Measurements from ENCODE around the gene MAP2K5.

Gene MAP2K5

GRCh38 chr15:67731112-67731721, 188.7 kb downstream of the MAP2K5 start:
- DNase-seq, result no peak

- no peak for DNase-seq
Measured at GRCh38 chr15:67732164-67732563, 189.7 kb downstream of the MAP2K5 start.

- DNase-seq, result no peak
Measured at GRCh38 chr15:67732671-67733374, 190.3 kb downstream of the MAP2K5 start.

GRCh38 chr15:67735896-67736295, 193.4 kb downstream of the MAP2K5 start:
- DNase-seq, result no peak

- DNase-seq, result no peak
Measured at GRCh38 chr15:67736810-67737209, 194.3 kb downstream of the MAP2K5 start.

- no peak for DNase-seq
Measured at GRCh38 chr15:67738056-67738455, 195.6 kb downstream of the MAP2K5 start.

- no peak for DNase-seq
Measured at GRCh38 chr15:67740405-67740804, 197.9 kb downstream of the MAP2K5 start.

GRCh38 chr15:67741308-67741707, 198.8 kb downstream of the MAP2K5 start:
- DNase-seq, result no peak

- no peak for DNase-seq
Measured at GRCh38 chr15:67743558-67743957, 201.1 kb downstream of the MAP2K5 start.

- no peak for DNase-seq
Measured at GRCh38 chr15:67744331-67745072, 202.0 kb downstream of the MAP2K5 start.

- no peak for DNase-seq
Measured at GRCh38 chr15:67745073-67746006, 202.8 kb downstream of the MAP2K5 start.

- DNase-seq, result no peak
Measured at GRCh38 chr15:67746022-67746421, 203.5 kb downstream of the MAP2K5 start.

- DNase-seq, result no peak
Measured at GRCh38 chr15:67746450-67746849, 203.9 kb downstream of the MAP2K5 start.

- DNase-seq, result no peak
Measured at GRCh38 chr15:67747921-67748320, 205.4 kb downstream of the MAP2K5 start.

- DNase-seq, result no peak
Measured at GRCh38 chr15:67750371-67750770, 207.9 kb downstream of the MAP2K5 start.

- no peak for DNase-seq
Measured at GRCh38 chr15:67753891-67754290, 211.4 kb downstream of the MAP2K5 start.

GRCh38 chr15:67755264-67755663, 212.8 kb downstream of the MAP2K5 start:
- DNase-seq, result no peak

GRCh38 chr15:67755936-67756335, 213.4 kb downstream of the MAP2K5 start:
- no peak for DNase-seq

GRCh38 chr15:67758619-67759300, 216.3 kb downstream of the MAP2K5 start:
- no peak for DNase-seq

GRCh38 chr15:67760901-67761300, 218.4 kb downstream of the MAP2K5 start:
- no peak for DNase-seq

GRCh38 chr15:67761343-67761742, 218.8 kb downstream of the MAP2K5 start:
- DNase-seq, result peak; percentile 80
